Fibroblast of skin of left biceps (primary cell): ENCODE results near the gene NLE1.
A peak's percentile ranks its signal among the peaks of the same experiment; 100 is the strongest.
"Not testable (repeated sequence)": the region's sequence is repeated elsewhere in the genome, so short reads cannot be mapped to it uniquely, and the experiment has no call there.

Source experiments
- DNase-seq, 2 experiments: peaks; one replicate each; pipeline ENCODE4 v3.0.0-alpha.2; 2013; ENCODE audit warnings: low read depth in 2 of 2

Gene NLE1

GRCh38 chr17:35141681-35142466, at the start of gene NLE1:
TSS of gene NLE1 (minus strand) at chr17:35142303. CDS start at chr17:35142275, 28 bp downstream.
- DNase-seq: peak; percentile 47 to 49

GRCh38 chr17:35191001-35191695, 49.0 kb upstream of the NLE1 start:
- no peak for DNase-seq

- no peak for DNase-seq
Measured at GRCh38 chr17:35189291-35189690, 47.2 kb upstream of the NLE1 start.

DNA sequence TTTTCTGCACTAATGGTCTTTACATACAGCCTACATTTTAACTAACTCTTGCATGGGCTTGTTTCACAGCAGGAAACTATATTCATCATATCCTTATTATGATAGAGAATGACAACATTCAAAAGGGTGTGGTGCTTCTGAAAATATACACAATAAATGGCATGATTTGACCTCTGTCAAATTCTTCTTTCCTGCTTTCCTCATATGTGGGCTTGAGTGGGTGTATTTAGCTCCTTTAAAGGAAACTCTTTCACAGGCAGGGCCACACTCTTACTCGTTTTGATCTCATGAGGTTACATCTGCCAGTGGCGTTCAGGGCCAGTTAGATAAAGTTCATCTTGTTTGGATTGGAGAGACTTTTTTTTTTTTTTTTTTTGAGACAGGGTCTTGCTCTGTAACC, 46.0 kb upstream of the NLE1 start:
- DNase-seq: no peak

- DNase-seq: no peak
Measured at GRCh38 chr17:35187481-35187880, 45.4 kb upstream of the NLE1 start.

GRCh38 chr17:35185849-35186248, 43.7 kb upstream of the NLE1 start:
- no peak for DNase-seq

GRCh38 chr17:35184274-35184673, 42.2 kb upstream of the NLE1 start:
- no peak for DNase-seq

GRCh38 chr17:35183332-35183731, 41.2 kb upstream of the NLE1 start:
- no peak for DNase-seq

DNA sequence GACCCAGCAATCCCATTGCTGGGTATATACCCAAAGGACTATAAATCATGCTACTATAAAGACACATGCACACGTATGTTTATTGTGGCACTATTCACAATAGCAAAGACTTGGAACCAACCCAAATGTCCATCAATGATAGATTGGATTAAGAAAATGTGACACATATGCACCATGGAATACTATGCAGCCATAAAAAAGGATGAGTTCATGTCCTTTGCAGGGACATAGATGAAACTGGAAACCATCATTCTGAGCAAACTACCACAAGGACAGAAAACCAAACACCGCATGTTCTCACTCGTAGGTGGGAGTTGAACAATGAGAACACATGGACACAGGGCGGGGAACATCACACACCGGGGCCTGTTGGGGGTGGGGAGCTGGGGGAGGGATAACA, 37.3 kb upstream of the NLE1 start:
- not testable (repeated sequence) for DNase-seq

DNA sequence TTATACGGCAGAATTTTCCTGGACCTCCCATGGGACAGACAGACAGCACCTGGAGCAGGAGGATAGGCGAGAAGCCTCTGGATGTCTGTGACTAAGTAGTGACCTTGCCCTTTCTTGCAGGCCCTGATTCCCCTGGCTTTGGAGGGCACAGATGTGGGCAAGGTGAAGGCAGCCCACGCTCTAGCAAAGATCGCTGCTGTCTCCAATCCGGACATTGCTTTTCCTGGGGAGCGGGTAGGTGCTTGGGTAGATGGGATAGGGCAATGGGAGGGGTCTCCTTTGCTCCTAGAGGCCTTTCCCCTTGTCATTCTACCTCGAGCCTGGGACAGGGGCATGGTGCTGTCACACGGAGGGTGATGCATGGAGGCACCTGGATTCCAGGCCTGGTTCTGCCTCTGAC, 34.8 kb upstream of the NLE1 start:
- DNase-seq: no peak

GRCh38 chr17:35175638-35176415, 33.7 kb upstream of the NLE1 start:
- DNase-seq: no peak

DNA sequence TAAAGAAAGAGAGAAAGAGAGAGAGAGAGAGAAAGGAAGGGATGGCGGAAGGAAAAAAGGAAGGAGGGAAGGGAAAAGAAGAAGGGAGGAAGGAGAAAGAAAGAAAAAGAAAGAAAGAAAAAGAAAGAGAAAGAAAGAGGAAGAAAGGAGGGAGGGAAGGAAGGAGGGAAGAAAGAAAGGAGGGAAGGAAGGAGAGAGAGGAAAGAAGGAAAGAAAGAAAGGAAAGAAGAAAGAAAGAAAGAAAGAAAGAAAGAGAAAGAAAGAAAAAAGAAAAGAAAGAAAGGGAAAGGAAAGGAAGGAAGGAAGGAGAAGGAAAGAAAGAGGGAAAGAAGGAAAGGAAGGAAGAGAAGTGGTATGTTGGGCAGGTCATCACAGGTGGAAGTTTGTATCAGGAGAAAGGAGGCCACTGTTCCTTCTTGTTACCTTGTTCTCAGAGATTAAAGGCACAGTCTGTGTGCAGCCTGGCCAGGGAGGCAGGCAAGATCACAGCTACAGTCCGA, 32.8 kb upstream of the NLE1 start:
- no peak for DNase-seq

GRCh38 chr17:35172321-35172720, 30.2 kb upstream of the NLE1 start:
- not testable (repeated sequence) for DNase-seq

DNA sequence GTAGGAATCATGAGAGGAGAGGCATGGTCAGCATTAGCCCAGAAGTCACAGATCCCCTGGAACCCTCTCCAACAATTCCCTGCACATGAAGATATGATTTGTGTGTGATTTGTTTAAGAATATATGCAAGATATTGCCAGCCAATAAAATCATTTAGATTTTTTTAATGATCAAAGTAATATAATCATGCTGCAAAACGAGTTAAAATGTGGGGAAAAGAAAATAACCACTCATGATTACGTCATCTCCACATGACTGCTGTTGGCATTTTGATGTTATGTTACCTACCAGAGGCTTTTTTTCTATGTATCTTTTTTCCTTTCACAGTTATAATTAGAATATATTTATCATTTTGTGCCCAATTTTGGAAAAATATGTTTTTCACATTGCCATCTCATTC, 29.7 kb upstream of the NLE1 start:
- no peak for DNase-seq

DNA sequence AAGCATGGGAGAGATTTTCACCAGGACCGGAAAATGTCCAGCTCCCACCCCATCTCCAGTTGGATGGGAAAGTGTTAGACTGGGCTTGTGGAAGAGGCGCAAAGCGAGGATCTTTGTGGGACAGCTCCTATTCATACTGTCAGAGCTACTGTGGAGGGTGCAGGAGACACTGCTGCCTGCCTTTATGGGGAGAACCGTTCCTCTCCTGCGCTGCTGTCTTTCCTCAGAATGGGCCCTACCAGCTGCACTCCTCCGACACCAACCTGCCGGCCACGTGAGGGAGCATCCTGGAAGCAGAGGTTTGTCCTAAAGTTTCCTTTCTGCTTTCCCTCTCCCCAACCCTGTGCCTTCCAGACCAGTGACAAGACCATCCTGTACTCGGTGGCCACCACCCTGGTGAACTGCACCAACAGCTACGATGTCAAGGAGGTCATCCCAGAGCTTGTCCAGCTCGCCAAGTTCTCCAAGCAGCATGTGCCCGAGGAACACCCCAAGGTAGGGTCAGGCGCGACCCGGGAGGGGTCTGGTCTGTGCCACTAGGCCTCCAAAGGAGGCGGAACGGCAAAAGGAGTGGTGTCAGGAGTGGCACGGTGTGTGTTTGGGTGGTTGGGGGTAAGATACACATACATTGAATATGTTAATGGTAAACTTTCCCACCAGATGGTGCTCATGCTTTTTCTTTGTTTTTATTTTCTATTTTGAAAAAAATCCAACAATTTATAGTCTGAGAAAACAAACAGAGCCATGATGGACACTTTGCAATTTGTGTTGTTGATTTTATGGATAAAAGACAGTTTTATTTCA, 29.1 kb upstream of the NLE1 start:
- DNase-seq: no peak

DNA sequence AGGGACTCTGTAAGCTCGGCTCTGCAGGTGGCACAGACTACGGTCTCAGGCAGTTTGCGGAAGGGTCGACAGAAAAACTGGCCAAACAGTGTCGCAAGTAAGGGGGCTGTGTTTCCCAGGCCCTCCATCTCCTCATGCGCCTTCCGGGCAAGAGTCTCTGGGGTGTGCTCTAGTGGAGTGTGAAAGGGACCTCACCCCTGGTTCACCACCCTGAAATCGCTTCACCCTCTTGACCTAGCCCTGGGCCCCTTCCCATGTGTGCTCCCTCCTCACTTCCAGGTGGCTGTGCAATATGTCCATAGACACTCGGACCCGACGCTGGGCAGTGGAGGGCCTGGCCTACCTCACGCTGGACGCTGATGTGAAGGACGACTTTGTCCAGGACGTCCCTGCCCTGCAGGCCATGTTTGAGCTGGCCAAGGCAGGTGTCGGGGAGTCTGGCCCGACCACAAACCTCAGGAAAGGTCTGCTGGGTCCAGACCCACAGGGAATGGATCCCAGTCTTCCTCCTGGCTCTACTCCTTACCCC, 27.8 kb upstream of the NLE1 start:
- DNase-seq: no peak

- DNase-seq: no peak
Measured at GRCh38 chr17:35167666-35168065, 25.6 kb upstream of the NLE1 start.

DNA sequence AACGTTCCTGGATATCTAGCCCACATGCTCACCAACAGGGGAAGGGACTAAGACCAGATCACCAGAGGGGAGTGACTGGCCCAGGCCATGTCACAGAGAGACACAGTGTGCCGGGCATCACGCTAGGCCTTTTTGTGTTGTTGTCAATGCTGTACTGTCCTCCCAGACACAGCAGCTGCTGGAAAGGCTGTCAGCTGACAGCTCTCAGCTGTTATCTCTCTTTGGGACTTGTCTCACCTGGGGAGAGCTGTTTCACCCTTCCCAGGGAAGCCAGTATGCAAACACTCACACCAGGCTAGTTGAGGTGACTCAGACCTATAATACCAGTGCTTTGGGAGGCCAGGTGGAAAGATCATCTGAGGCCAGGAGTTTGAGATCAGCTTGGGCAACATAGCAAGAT, 24.9 kb upstream of the NLE1 start:
- no peak for DNase-seq

DNA sequence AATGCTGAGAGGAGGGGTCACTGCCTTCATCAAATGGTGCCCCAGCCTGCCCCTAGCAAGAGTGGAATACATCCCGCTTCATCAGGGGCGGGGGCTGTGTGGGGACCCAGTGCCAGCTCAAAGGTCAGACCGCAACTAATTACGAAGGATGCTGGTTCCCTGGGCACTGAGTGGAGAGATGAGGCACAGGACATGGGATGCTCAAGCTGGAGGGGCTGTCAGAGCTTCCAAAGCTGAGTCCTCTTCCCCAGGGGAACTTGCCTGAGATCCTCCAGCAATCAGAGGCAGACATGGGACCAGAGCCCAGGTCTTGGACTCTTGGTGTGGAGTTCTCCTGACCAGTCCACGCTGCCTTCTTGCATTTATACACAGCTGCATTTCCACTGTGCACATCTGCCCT, 24.4 kb upstream of the NLE1 start:
- no peak for DNase-seq

GRCh38 chr17:35164716-35165115, 22.6 kb upstream of the NLE1 start:
- no peak for DNase-seq

- DNase-seq: no peak
Measured at GRCh38 chr17:35163886-35164285, 21.8 kb upstream of the NLE1 start.
